ENCODE data around the gene IER3. TPM values are rescaled to one million over a fixed set of nuclear protein-coding genes. Genes with fewer than 3 reads are reported as not detected.

IER3 gene
- total and polyA plus RNA-seq, 9 of the 15 experiments (the other 6 are each of a cell fraction or from before 2014, with no cell fraction given) = 1.5 to 30.0 (median 11.5) TPM

DNA sequence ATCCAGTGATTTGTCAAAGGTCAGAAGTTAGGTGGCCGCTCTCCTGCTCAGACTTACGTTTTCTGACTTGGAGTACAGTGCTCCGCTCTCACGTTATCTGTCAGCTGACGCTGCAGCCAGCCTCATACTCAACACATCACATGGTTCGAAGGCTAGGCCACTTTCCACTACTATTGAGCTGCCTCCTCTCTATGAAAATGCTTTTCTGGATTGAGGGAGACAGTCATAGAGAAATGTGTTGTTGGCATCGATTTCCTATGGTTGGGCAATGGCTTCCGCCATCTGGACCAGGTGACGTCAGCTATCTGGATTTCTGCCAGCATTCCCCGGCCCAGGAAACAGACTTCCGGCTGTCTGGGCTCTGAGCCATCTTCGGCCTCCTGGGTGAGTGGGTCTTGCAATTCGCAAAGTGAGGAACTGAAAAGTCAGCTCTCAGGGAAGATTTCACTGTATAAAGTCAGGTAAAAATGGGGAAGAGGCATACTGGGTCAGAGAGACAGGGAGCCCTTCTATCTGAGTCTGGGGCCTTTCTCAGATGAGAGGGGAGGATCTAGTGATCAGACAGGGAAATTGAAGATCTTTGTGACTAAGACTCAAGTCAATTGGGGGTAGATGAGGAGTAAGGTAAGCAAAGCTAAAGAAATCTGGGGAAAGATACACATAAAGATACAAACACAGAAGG, 37.5 kb upstream of the IER3 start (continued):
- TF ChIP-seq, protein P1, sequence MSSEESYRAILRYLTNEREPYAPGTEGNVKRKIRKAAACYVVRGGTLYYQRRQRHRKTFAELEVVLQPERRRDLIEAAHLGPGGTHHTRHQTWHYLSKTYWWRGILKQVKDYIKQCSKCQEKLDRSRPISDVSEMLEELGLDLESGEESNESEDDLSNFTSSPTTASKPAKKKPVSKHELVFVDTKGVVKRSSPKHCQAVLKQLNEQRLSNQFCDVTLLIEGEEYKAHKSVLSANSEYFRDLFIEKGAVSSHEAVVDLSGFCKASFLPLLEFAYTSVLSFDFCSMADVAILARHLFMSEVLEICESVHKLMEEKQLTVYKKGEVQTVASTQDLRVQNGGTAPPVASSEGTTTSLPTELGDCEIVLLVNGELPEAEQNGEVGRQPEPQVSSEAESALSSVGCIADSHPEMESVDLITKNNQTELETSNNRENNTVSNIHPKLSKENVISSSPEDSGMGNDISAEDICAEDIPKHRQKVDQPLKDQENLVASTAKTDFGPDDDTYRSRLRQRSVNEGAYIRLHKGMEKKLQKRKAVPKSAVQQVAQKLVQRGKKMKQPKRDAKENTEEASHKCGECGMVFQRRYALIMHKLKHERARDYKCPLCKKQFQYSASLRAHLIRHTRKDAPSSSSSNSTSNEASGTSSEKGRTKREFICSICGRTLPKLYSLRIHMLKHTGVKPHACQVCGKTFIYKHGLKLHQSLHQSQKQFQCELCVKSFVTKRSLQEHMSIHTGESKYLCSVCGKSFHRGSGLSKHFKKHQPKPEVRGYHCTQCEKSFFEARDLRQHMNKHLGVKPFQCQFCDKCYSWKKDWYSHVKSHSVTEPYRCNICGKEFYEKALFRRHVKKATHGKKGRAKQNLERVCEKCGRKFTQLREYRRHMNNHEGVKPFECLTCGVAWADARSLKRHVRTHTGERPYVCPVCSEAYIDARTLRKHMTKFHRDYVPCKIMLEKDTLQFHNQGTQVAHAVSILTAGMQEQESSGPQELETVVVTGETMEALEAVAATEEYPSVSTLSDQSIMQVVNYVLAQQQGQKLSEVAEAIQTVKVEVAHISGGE (CRISPR knock-in tag; IDR thresholded peaks at IDR 0.05) = peak in 1 of 3 experiments; percentile 72; a peak in 2 of 6 replicates
- TF ChIP-seq, protein P2, sequence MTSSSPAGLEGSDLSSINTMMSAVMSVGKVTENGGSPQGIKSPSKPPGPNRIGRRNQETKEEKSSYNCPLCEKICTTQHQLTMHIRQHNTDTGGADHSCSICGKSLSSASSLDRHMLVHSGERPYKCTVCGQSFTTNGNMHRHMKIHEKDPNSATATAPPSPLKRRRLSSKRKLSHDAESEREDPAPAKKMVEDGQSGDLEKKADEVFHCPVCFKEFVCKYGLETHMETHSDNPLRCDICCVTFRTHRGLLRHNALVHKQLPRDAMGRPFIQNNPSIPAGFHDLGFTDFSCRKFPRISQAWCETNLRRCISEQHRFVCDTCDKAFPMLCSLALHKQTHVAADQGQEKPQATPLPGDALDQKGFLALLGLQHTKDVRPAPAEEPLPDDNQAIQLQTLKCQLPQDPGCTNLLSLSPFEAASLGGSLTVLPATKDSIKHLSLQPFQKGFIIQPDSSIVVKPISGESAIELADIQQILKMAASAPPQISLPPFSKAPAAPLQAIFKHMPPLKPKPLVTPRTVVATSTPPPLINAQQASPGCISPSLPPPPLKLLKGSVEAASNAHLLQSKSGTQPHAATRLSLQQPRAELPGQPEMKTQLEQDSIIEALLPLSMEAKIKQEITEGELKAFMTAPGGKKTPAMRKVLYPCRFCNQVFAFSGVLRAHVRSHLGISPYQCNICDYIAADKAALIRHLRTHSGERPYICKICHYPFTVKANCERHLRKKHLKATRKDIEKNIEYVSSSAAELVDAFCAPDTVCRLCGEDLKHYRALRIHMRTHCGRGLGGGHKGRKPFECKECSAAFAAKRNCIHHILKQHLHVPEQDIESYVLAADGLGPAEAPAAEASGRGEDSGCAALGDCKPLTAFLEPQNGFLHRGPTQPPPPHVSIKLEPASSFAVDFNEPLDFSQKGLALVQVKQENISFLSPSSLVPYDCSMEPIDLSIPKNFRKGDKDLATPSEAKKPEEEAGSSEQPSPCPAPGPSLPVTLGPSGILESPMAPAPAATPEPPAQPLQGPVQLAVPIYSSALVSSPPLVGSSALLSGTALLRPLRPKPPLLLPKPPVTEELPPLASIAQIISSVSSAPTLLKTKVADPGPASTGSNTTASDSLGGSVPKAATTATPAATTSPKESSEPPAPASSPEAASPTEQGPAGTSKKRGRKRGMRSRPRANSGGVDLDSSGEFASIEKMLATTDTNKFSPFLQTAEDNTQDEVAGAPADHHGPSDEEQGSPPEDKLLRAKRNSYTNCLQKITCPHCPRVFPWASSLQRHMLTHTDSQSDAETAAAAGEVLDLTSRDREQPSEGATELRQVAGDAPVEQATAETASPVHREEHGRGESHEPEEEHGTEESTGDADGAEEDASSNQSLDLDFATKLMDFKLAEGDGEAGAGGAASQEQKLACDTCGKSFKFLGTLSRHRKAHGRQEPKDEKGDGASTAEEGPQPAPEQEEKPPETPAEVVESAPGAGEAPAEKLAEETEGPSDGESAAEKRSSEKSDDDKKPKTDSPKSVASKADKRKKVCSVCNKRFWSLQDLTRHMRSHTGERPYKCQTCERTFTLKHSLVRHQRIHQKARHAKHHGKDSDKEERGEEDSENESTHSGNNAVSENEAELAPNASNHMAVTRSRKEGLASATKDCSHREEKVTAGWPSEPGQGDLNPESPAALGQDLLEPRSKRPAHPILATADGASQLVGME (CRISPR knock-in tag; IDR thresholded peaks at IDR 0.05) = peak; percentile 92
- TF ChIP-seq, protein P3, sequence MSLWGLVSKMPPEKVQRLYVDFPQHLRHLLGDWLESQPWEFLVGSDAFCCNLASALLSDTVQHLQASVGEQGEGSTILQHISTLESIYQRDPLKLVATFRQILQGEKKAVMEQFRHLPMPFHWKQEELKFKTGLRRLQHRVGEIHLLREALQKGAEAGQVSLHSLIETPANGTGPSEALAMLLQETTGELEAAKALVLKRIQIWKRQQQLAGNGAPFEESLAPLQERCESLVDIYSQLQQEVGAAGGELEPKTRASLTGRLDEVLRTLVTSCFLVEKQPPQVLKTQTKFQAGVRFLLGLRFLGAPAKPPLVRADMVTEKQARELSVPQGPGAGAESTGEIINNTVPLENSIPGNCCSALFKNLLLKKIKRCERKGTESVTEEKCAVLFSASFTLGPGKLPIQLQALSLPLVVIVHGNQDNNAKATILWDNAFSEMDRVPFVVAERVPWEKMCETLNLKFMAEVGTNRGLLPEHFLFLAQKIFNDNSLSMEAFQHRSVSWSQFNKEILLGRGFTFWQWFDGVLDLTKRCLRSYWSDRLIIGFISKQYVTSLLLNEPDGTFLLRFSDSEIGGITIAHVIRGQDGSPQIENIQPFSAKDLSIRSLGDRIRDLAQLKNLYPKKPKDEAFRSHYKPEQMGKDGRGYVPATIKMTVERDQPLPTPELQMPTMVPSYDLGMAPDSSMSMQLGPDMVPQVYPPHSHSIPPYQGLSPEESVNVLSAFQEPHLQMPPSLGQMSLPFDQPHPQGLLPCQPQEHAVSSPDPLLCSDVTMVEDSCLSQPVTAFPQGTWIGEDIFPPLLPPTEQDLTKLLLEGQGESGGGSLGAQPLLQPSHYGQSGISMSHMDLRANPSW (CRISPR knock-in tag; IDR thresholded peaks at IDR 0.05) = no peak
- TF ChIP-seq ARNT (IDR thresholded peaks at IDR 0.05) (peak in 1 of 2 experiments; percentile 86; a peak in 3 of 4 replicates), ZNF184 (CRISPR knock-in tag; IDR thresholded peaks at IDR 0.05) (no peak), TRIM24 (IDR thresholded peaks at IDR 0.05) (peak; percentile 91), PHB (CRISPR knock-in tag; IDR thresholded peaks at IDR 0.05) (no peak), CHD4 (IDR thresholded peaks at IDR 0.05; ENCODE audit: insufficient read depth, insufficient replicate concordance, low read depth, low read length, poor library complexity, severe bottlenecking) (peak; percentile 50)
- TF ChIP-seq, protein P4, sequence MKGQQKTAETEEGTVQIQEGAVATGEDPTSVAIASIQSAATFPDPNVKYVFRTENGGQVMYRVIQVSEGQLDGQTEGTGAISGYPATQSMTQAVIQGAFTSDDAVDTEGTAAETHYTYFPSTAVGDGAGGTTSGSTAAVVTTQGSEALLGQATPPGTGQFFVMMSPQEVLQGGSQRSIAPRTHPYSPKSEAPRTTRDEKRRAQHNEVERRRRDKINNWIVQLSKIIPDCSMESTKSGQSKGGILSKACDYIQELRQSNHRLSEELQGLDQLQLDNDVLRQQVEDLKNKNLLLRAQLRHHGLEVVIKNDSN (CRISPR knock-in tag; IDR thresholded peaks at IDR 0.05) = peak; percentile 88
- TF ChIP-seq, protein P5, sequence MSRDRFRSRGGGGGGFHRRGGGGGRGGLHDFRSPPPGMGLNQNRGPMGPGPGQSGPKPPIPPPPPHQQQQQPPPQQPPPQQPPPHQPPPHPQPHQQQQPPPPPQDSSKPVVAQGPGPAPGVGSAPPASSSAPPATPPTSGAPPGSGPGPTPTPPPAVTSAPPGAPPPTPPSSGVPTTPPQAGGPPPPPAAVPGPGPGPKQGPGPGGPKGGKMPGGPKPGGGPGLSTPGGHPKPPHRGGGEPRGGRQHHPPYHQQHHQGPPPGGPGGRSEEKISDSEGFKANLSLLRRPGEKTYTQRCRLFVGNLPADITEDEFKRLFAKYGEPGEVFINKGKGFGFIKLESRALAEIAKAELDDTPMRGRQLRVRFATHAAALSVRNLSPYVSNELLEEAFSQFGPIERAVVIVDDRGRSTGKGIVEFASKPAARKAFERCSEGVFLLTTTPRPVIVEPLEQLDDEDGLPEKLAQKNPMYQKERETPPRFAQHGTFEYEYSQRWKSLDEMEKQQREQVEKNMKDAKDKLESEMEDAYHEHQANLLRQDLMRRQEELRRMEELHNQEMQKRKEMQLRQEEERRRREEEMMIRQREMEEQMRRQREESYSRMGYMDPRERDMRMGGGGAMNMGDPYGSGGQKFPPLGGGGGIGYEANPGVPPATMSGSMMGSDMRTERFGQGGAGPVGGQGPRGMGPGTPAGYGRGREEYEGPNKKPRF (IDR thresholded peaks at IDR 0.05; ENCODE audit: low read depth, low read length) = no peak
